Neural cell (in vitro differentiated cells): Measurements from ENCODE around the gene KATNAL2. TPM values are rescaled to one million over a fixed set of nuclear protein-coding genes. Genes with fewer than 3 reads are reported as not detected.

ENCODE experiments used
- H2AFZ ChIP-seq: fragments of 200-600, 300-800 bp; sonication (generic), shearing (Covaris generic); 2 replicates; pipeline ENCODE4 v1.6.0; 2014; ENCODE audit warnings: low read depth, mild to moderate bottlenecking, antibody characterized with exemption, low read length, moderate library complexity
- H3F3A ChIP-seq: fragments of 200-600 bp; shearing (Covaris generic); 2 replicates; pipeline ENCODE4 v1.6.1; 2016; ENCODE audit warnings: mild to moderate bottlenecking, moderate library complexity, mixed read lengths, antibody characterized with exemption, low read length; ENCODE audit not compliant: insufficient read depth, poor library complexity, severe bottlenecking
- H3K27ac ChIP-seq: fragments of 200-600, 300-800 bp; sonication (generic), shearing (Covaris generic); 2 replicates; pipeline ENCODE4 v1.5.1; 2014; ENCODE audit warnings: mild to moderate bottlenecking, low read length, moderate library complexity
- H3K27me3 ChIP-seq: fragments of 300-800, 200-600 bp; sonication (generic), shearing (Covaris generic); 2 replicates; pipeline ENCODE4 v1.6.0; 2014; ENCODE audit warnings: mild to moderate bottlenecking, low read depth, low read length, moderate library complexity; ENCODE audit not compliant: insufficient read depth
- H3K36me3 ChIP-seq: fragments of 300-800, 200-600 bp; sonication (generic), shearing (Covaris generic); 2 replicates; pipeline ENCODE4 v1.5.1; 2014; ENCODE audit warnings: mild to moderate bottlenecking, antibody characterized with exemption, low read length, moderate library complexity; ENCODE audit not compliant: insufficient read depth
- H3K4me2 ChIP-seq: fragments of 300-800, 200-600 bp; sonication (generic), shearing (Covaris generic); 2 replicates; pipeline ENCODE4 v1.6.0; 2014; ENCODE audit warnings: mild to moderate bottlenecking, low read length
- H3K4me3 ChIP-seq: fragments of 300-800, 200-600 bp; sonication (generic), shearing (Covaris generic); 2 replicates; pipeline ENCODE4 v1.5.1; 2014; ENCODE audit warnings: mild to moderate bottlenecking, low read length, moderate library complexity
- H3K79me2 ChIP-seq: fragments of 200-600 bp; shearing (Covaris generic); replicated peaks from 2 replicates; pipeline ENCODE4 v1.6.0; 2014; ENCODE audit warnings: mild to moderate bottlenecking, low read length, moderate library complexity; ENCODE audit not compliant: insufficient read depth
- H3K9ac ChIP-seq: fragments of 300-800, 200-600 bp; sonication (generic), shearing (Covaris generic); 2 replicates; pipeline ENCODE4 v1.6.1; 2016; ENCODE audit warnings: mild to moderate bottlenecking, low read length, mixed read lengths
- H3K9me2 ChIP-seq: fragments of 200-600 bp; shearing (Covaris generic); 2 replicates; pipeline ENCODE4 v1.6.1; 2016; ENCODE audit warnings: mild to moderate bottlenecking, low read length, mixed read lengths; ENCODE audit not compliant: insufficient read depth
- H3K9me3 ChIP-seq: fragments of 200-600, 300-800 bp; sonication (generic), shearing (Covaris generic); 2 replicates; pipeline ENCODE4 v1.6.1; 2016; ENCODE audit warnings: mild to moderate bottlenecking, mixed run types, low read length, moderate library complexity, mixed read lengths
- H4K20me1 ChIP-seq: fragments of 200-600 bp; shearing (Covaris generic); 2 replicates; pipeline ENCODE4 v1.6.1; 2016; ENCODE audit warnings: mild to moderate bottlenecking, mixed run types; ENCODE audit not compliant: insufficient read depth
- CTCF ChIP-seq: fragments of 450-650 bp; IDR thresholded peaks from 2 replicates; pipeline ENCODE4 v1.5.1; 2014; ENCODE audit warnings: antibody characterized with exemption, mild to moderate bottlenecking, moderate library complexity; ENCODE audit not compliant: poor library complexity, severe bottlenecking
- EP300 ChIP-seq: fragments of 450-650 bp; conservative IDR thresholded peaks from 2 replicates; pipeline ENCODE4 v1.6.1; 2014; ENCODE audit warnings: antibody characterized with exemption, mild to moderate bottlenecking, moderate library complexity; ENCODE audit not compliant: poor library complexity, severe bottlenecking
- EZH2 ChIP-seq: fragments of 200-600, 300-800 bp; shearing (Covaris generic), sonication (generic); IDR thresholded peaks from 2 replicates; pipeline ENCODE4 v1.6.1; 2014; ENCODE audit warnings: antibody characterized with exemption, low read length, borderline replicate concordance, mild to moderate bottlenecking; ENCODE audit not compliant: insufficient read depth, poor library complexity, severe bottlenecking
- MXI1 ChIP-seq: fragments of 450-650 bp; conservative IDR thresholded peaks from 2 replicates; pipeline ENCODE4 v1.6.1; 2014; ENCODE audit warnings: antibody characterized with exemption, mild to moderate bottlenecking; ENCODE audit not compliant: poor library complexity, severe bottlenecking
- POLR2AphosphoS5 ChIP-seq: IDR thresholded peaks from 2 replicates; pipeline ENCODE4 v1.6.1; 2012
- RAD21 ChIP-seq: fragments of 450-650 bp; conservative IDR thresholded peaks from 2 replicates; pipeline ENCODE4 v1.6.1; 2014; ENCODE audit warnings: antibody characterized with exemption, mild to moderate bottlenecking, moderate library complexity
- REST ChIP-seq: IDR thresholded peaks from 2 replicates; pipeline ENCODE4 v1.6.1; 2012; ENCODE audit warnings: borderline replicate concordance
- SMC3 ChIP-seq: fragments of 450-650 bp; conservative IDR thresholded peaks from 2 replicates; pipeline ENCODE4 v1.6.1; 2014; ENCODE audit warnings: antibody characterized with exemption, mild to moderate bottlenecking, moderate library complexity; ENCODE audit not compliant: poor library complexity
- TAF1 ChIP-seq: IDR thresholded peaks from 2 replicates; pipeline ENCODE4 v1.6.1; 2012; ENCODE audit warnings: low read depth
- polyA plus RNA-seq: library from polyadenylated mRNA; depleted of rRNA; stranded (reverse); fragments of >200 nt; gene quantifications from 2 replicates; pipeline ENCODE4 v1.2.3, GENCODE V29; 2014

The KATNAL2 gene
- polyA plus RNA-seq, 1 donor from 2014 or later, result 1.4 TPM

GRCh38 chr18:46903406-46903805 lies 14.0 kb upstream of the KATNAL2 start:
- no peak overlapping the region for H3K27ac ChIP-seq
- H3K27me3 ChIP-seq, result no peaks in the 10 kb centered on the region
- H3K36me3 ChIP-seq, result no peaks in the 10 kb centered on the region
- TF ChIP-seq SMC3 (no peak), REST (no peak), TAF1 (no peak), POLR2AphosphoS5 (no peak), RAD21 (no peak), EP300 (no peak), MXI1 (no peak), EZH2 (no peak), CTCF (no peak)
- no peak overlapping the region for H3K4me2 ChIP-seq
- no peak overlapping the region for H2AFZ ChIP-seq
- H3F3A ChIP-seq, result no peaks in the 10 kb centered on the region
- no peaks in the 10 kb centered on the region for H4K20me1 ChIP-seq
- no peak overlapping the region for H3K4me3 ChIP-seq
- H3K9ac ChIP-seq, result no peak overlapping the region
- H3K79me2 ChIP-seq, result peaks cover 25% of the 10 kb centered on the region
- H3K9me2 ChIP-seq, result no peaks in the 10 kb centered on the region
- no peaks in the 10 kb centered on the region for H3K9me3 ChIP-seq

- no peaks in the 10 kb centered on the region for H4K20me1 ChIP-seq
- H3K4me3 ChIP-seq, result no peak overlapping the region
- no peak overlapping the region for H3K9ac ChIP-seq
- H3K9me2 ChIP-seq, result no peaks in the 10 kb centered on the region
- no peak overlapping the region for H2AFZ ChIP-seq
- no peaks in the 10 kb centered on the region for H3F3A ChIP-seq
- no peak overlapping the region for H3K27ac ChIP-seq
- H3K27me3 ChIP-seq, result no peaks in the 10 kb centered on the region
- H3K9me3 ChIP-seq, result no peaks in the 10 kb centered on the region
- TF ChIP-seq MXI1, result no peak
- TF ChIP-seq CTCF, result no peak
- no peak for TF ChIP-seq REST
- TF ChIP-seq RAD21, result no peak
- no peak for TF ChIP-seq EP300
- TF ChIP-seq SMC3, result no peak
- no peak for TF ChIP-seq TAF1
- no peak for TF ChIP-seq EZH2
- no peak for TF ChIP-seq POLR2AphosphoS5
- no peaks in the 10 kb centered on the region for H3K36me3 ChIP-seq
- H3K4me2 ChIP-seq, result no peak overlapping the region
- H3K79me2 ChIP-seq, result peaks cover 59% of the 10 kb centered on the region
Observed at GRCh38 chr18:46909497-46909896, 7.9 kb upstream of the KATNAL2 start.
